Endothelial cell (in vitro differentiated cells): ENCODE data around the gene OSBPL2. TPM values are rescaled to one million over a fixed set of nuclear protein-coding genes. Genes with fewer than 3 reads are reported as not detected.

Experiments
- DNase-seq: peaks from one replicate; pipeline ENCODE4 v3.0.0; 2021; ENCODE audit warnings: low spot score
- H3K27ac Mint-ChIP-seq: one replicate; pipeline ENCODE4 v1.8.0; 2021; ENCODE audit warnings: mixed read lengths, inconsistent platforms; ENCODE audit not compliant: unreplicated experiment
- H3K27me3 Mint-ChIP-seq: one replicate; pipeline ENCODE4 v1.8.0; 2021; ENCODE audit warnings: mild to moderate bottlenecking, moderate library complexity, mixed read lengths, inconsistent platforms; ENCODE audit not compliant: unreplicated experiment
- H3K36me3 Mint-ChIP-seq: one replicate; pipeline ENCODE4 v1.8.0; 2021; ENCODE audit warnings: mild to moderate bottlenecking, low read depth, mixed read lengths, inconsistent platforms; ENCODE audit not compliant: unreplicated experiment
- H3K4me1 Mint-ChIP-seq: one replicate; pipeline ENCODE4 v1.8.0; 2021; ENCODE audit warnings: mild to moderate bottlenecking, mixed read lengths, inconsistent platforms; ENCODE audit not compliant: unreplicated experiment
- H3K4me3 Mint-ChIP-seq: one replicate; pipeline ENCODE4 v1.8.0; 2021; ENCODE audit warnings: mild to moderate bottlenecking, mixed read lengths, inconsistent platforms; ENCODE audit not compliant: unreplicated experiment
- H3K9me3 Mint-ChIP-seq: one replicate; pipeline ENCODE4 v1.8.0; 2021; ENCODE audit warnings: mixed read lengths, inconsistent platforms; ENCODE audit not compliant: unreplicated experiment
- total RNA-seq: library from RNA; stranded (reverse); fragmentation: NEBNext Ultra II Directional; extraction: Animal tissue kit (Norgen Biotek cat#: 25700); gene quantifications from one replicate; pipeline ENCODE4 v1.2.1, GENCODE V29; 2021; ENCODE audit not compliant: unreplicated experiment
- TF ChIP-seq, protein P1 (sequence below): fragments of 200-600 bp; sonication (generic); IDR thresholded peaks from one replicate; pipeline ENCODE4 v1.5.0; 2021; ENCODE audit warnings: antibody characterized with exemption; ENCODE audit not compliant: unreplicated experiment

OSBPL2 gene
- total RNA-seq, 1 donor from 2014 or later, result 39.5 TPM

GRCh38 chr20:62320581-62321354, 82.4 kb downstream of the OSBPL2 start:
- Mint-ChIP-seq H3K27me3 (peaks cover 8% of the 10 kb centered on the region), H3K9me3 (no peaks in the 10 kb centered on the region), H3K4me3 (no peak overlapping the region), H3K27ac (no peak overlapping the region), H3K4me1 (no peaks in the 10 kb centered on the region), H3K36me3 (peaks cover 3% of the 10 kb centered on the region)
- TF ChIP-seq, protein P1, sequence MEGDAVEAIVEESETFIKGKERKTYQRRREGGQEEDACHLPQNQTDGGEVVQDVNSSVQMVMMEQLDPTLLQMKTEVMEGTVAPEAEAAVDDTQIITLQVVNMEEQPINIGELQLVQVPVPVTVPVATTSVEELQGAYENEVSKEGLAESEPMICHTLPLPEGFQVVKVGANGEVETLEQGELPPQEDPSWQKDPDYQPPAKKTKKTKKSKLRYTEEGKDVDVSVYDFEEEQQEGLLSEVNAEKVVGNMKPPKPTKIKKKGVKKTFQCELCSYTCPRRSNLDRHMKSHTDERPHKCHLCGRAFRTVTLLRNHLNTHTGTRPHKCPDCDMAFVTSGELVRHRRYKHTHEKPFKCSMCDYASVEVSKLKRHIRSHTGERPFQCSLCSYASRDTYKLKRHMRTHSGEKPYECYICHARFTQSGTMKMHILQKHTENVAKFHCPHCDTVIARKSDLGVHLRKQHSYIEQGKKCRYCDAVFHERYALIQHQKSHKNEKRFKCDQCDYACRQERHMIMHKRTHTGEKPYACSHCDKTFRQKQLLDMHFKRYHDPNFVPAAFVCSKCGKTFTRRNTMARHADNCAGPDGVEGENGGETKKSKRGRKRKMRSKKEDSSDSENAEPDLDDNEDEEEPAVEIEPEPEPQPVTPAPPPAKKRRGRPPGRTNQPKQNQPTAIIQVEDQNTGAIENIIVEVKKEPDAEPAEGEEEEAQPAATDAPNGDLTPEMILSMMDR, result no peak
- no peak for DNase-seq

DNA sequence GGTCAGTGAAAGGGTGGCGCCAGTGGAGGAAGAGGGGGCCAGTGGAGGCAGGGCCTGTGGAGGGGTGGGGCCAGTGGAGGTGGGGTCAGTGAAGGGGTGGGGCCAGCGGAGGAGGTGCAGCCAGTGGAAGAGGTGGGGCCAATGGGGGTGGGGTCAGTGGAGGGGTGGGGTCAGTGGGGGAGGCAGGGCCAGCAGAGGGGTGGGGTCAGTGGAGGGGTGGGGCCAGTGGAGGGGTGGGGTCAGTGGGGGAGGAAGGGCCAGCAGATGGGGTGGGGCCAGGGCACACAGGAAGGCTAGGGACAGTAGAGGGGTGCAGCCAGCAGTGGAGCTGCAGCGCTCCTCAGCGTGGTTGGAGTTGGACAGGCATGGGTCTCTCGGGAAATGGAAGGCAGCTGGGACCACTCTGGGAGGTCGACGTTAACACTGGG, 83.2 kb downstream of the OSBPL2 start:
- H3K9me3 Mint-ChIP-seq, result no peaks in the 10 kb centered on the region
- DNase-seq, result no peak
- H3K27me3 Mint-ChIP-seq, result peaks cover 9% of the 10 kb centered on the region
- H3K36me3 Mint-ChIP-seq, result peaks cover 8% of the 10 kb centered on the region
- no peak overlapping the region for H3K27ac Mint-ChIP-seq
- H3K4me1 Mint-ChIP-seq, result no peaks in the 10 kb centered on the region
- TF ChIP-seq, protein P1, result no peak
- no peak overlapping the region for H3K4me3 Mint-ChIP-seq

GRCh38 chr20:62321975-62322374, 83.7 kb downstream of the OSBPL2 start:
- Mint-ChIP-seq H3K4me3 (no peak overlapping the region), H3K4me1 (no peaks in the 10 kb centered on the region), H3K27me3 (peaks cover 9% of the 10 kb centered on the region), H3K36me3 (peaks cover 8% of the 10 kb centered on the region), H3K27ac (no peak overlapping the region), H3K9me3 (no peaks in the 10 kb centered on the region)
- DNase-seq, result no peak
- TF ChIP-seq, protein P1, result no peak

GRCh38 chr20:62322492-62323041, 84.2 kb downstream of the OSBPL2 start:
- Mint-ChIP-seq H3K4me3 (no peak overlapping the region), H3K27me3 (peaks cover 9% of the 10 kb centered on the region), H3K4me1 (no peaks in the 10 kb centered on the region), H3K36me3 (peaks cover 8% of the 10 kb centered on the region), H3K9me3 (no peaks in the 10 kb centered on the region), H3K27ac (no peak overlapping the region)
- TF ChIP-seq, protein P1, result no peak
- DNase-seq, result no peak
